RWPE2 (cell line): ENCODE results near the gene STX3.

Source experiments
- ATAC-seq: fragments of 200-7000 bp; cut with Tn5 transposase; 3 replicates; pipeline ENCODE4 v1.9.1; 2021; ENCODE audit warnings: low read depth
- DNase-seq: peaks from one replicate; pipeline ENCODE4 v3.0.0-alpha.2; 2020; ENCODE audit warnings: low spot score
- H3K27ac ChIP-seq: fragments of 450-650 bp; 2 replicates; pipeline ENCODE4 v1.5.1; 2017; ENCODE audit warnings: mild to moderate bottlenecking; ENCODE audit not compliant: poor library complexity, severe bottlenecking
- H3K27me3 ChIP-seq: fragments of 250-450 bp; sonication (Bioruptor Pico); 2 replicates; pipeline ENCODE4 v1.5.1; 2021; ENCODE audit warnings: mild to moderate bottlenecking, moderate library complexity; ENCODE audit not compliant: insufficient read depth, poor library complexity, severe bottlenecking
- H3K36me3 ChIP-seq: fragments of 250-450 bp; sonication (Bioruptor Pico); 2 replicates; pipeline ENCODE4 v1.5.1; 2020; ENCODE audit warnings: low read depth, mild to moderate bottlenecking, moderate library complexity
- H3K4me1 ChIP-seq: fragments of 250-450 bp; sonication (Bioruptor Pico); 2 replicates; pipeline ENCODE4 v1.5.1; 2021; ENCODE audit warnings: mild to moderate bottlenecking, moderate library complexity; ENCODE audit not compliant: insufficient read depth, poor library complexity, severe bottlenecking
- H3K4me3 ChIP-seq: fragments of 250-450 bp; sonication (Bioruptor Pico); 2 replicates; pipeline ENCODE4 v1.5.1; 2021; ENCODE audit warnings: mild to moderate bottlenecking, moderate library complexity; ENCODE audit not compliant: severe bottlenecking
- H3K9me3 ChIP-seq: fragments of 250-450 bp; sonication (Bioruptor Pico); 2 replicates; pipeline ENCODE4 v1.5.1; 2021; ENCODE audit warnings: mild to moderate bottlenecking, moderate library complexity; ENCODE audit not compliant: severe bottlenecking
- TF ChIP-seq, protein P1 (sequence below): fragments of 450-650 bp; IDR thresholded peaks from one replicate; pipeline ENCODE4 v1.5.1; 2017; ENCODE audit warnings: mild to moderate bottlenecking, moderate library complexity; ENCODE audit not compliant: poor library complexity, severe bottlenecking

STX3 gene

DNA sequence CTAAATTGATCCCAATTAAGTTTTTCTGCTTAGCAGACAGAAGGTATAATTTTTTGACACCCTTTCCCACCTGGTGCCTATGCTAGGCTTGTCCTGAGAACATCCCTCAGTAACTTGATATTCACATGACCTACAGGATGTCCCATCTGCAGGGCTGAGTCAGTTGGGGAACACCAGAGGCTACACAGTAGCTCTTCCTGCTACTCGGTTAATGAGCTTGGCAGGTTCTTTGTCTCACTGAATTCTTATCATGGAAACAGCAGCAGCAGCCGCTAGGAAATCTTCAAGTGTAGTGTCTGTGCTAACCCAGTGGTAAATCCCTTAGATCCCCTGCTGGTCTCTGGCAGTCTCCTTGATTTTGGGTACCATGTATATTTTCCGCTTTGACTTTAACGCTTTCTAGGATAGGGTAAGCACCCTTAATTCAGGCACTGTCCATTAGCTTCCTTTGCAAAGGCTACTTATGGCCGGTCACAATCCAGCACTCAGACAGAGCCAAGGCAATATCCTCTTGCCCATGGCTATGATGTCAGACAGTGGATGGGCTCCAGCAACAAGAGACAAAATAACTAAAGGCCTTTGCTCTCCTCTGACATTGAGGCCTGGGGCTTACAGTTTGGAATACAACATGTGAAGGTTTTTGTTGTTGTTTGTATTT, 46.9 kb downstream of the STX3 start:
- Histone ChIP-seq H3K36me3 (peaks cover 35% of the 10 kb centered on the region; the same call in 1 of the 2 replicates), H3K9me3 (no peaks in the 10 kb centered on the region), H3K27ac (no peak overlapping the region), H3K4me1 (peaks cover 4% of the 10 kb centered on the region), H3K27me3 (no peaks in the 10 kb centered on the region), H3K4me3 (no peak overlapping the region)
- DNase-seq (no peak), ATAC-seq (peak; percentile 45)
- TF ChIP-seq, protein P1, sequence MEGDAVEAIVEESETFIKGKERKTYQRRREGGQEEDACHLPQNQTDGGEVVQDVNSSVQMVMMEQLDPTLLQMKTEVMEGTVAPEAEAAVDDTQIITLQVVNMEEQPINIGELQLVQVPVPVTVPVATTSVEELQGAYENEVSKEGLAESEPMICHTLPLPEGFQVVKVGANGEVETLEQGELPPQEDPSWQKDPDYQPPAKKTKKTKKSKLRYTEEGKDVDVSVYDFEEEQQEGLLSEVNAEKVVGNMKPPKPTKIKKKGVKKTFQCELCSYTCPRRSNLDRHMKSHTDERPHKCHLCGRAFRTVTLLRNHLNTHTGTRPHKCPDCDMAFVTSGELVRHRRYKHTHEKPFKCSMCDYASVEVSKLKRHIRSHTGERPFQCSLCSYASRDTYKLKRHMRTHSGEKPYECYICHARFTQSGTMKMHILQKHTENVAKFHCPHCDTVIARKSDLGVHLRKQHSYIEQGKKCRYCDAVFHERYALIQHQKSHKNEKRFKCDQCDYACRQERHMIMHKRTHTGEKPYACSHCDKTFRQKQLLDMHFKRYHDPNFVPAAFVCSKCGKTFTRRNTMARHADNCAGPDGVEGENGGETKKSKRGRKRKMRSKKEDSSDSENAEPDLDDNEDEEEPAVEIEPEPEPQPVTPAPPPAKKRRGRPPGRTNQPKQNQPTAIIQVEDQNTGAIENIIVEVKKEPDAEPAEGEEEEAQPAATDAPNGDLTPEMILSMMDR: no peak

DNA sequence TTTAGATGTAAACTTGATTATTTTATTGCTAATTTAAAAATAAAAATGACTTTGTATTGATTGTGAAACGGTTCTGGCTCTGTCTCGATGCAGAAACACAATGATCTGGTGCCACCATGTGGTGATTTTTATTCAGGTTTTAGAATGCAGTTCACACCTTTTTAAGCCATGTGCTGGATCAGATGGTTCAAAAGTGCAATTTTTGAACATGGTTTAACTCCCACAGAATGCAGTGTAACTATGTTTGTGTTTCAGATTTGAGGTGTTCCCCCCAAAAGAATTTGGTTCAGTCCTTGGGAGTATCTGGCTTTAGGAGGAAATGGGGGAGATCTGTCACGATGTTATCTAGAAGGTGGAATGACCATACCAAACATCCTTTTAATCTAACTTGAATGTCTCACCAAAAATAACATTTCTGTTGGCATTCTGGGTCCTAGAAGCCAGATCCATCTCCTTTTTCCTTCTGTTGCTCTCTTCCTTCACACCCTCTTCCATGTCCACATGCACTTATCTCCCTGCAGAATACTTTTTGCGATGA, 47.5 kb downstream of the STX3 start:
- ATAC-seq (peak; percentile 51; the same call in 1 of the 3 replicates), DNase-seq (no peak)
- TF ChIP-seq, protein P1: peak; percentile 83
- no peaks in the 10 kb centered on the region for H3K9me3 ChIP-seq
- peaks cover 41% of the 10 kb centered on the region; the same call in 1 of the 2 replicates for H3K36me3 ChIP-seq
- no peaks in the 10 kb centered on the region for H3K27me3 ChIP-seq
- peaks cover 4% of the 10 kb centered on the region for H3K4me1 ChIP-seq
- no peak overlapping the region for H3K4me3 ChIP-seq
- no peak overlapping the region for H3K27ac ChIP-seq

DNA sequence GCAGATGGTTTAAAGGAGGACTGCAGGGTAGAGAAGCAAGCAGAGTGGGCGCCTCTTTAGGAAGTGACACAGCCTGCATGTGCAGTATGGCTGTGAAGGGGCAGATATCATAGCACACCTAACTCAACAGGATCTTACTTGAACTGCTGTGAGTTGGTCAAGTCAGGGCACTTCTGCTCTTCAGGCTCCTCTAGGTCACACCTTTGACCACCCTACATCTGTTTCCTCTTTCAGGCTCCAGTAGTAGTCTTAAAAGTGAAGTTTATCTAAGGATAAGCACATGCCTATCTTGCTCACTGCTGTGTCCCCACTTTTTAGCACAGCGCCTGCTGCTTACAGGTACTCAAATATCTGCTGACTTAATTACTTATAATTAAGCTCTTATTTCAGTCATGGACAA, 48.9 kb downstream of the STX3 start:
- Histone ChIP-seq H3K27me3 (no peaks in the 10 kb centered on the region), H3K4me1 (peaks cover 4% of the 10 kb centered on the region), H3K9me3 (no peaks in the 10 kb centered on the region), H3K4me3 (no peak overlapping the region), H3K36me3 (peaks cover 54% of the 10 kb centered on the region), H3K27ac (no peak overlapping the region)
- no peak for DNase-seq
- no peak for ATAC-seq
- TF ChIP-seq, protein P1: no peak

DNA sequence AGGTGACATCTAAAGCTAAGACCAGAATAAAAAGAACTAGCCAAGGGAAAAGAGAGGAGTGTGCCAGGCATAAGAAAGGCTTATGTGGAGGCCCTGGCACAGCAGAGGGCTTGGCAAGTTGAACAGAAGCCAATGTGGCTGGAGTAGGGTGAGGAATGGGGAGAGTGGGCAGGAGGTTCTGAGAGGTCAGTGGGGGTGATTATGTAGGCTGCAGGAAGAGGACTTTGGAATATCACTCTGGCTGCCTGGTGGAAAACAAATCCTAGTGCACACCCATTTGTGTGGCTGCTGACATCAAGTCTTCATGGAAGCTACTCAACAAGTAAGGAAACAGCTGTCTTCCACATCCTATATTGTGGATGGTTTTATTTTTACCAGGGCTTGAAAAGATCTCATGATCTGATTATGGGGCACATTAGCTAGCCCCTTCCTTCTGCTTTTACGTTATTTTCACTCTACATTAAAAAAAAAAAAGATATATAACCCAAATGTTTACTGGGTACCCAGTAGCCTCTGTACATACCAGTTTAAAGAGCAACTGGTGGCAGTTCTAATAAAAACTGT, 52.0 kb downstream of the STX3 start:
- Histone ChIP-seq H3K27me3 (no peaks in the 10 kb centered on the region), H3K9me3 (no peaks in the 10 kb centered on the region), H3K4me3 (no peak overlapping the region), H3K36me3 (peaks cover 51% of the 10 kb centered on the region), H3K27ac (no peak overlapping the region), H3K4me1 (peaks cover 9% of the 10 kb centered on the region)
- TF ChIP-seq, protein P1: no peak
- DNase-seq: no peak
- ATAC-seq: no peak
